ENCODE measurements around the gene TAS2R38. TPM values are rescaled to one million over a fixed set of nuclear protein-coding genes. Genes with fewer than 3 reads are reported as not detected.

TAS2R38 gene
- total RNA-seq, 1 experiment from 2014 or later: not detected

DNA sequence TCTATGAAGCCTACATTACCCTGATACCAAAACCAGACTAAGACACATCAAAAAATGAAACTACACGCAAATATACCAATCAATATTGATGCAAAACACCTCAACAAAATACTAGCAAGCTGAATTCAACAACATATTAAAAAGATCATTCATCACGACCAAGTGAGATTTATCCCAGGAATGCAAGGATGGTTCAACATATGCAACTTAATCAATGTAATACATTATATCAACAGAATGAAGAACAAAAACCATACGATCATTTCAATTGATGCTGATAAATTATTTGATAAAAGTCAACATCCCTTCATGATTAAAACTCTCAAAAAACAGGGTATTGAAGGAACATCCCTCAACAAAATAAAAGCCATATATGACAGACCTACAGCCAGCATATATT, 32.5 kb downstream of the TAS2R38 start:
- Histone ChIP-seq H3K27me3 (ENCODE audit: insufficient read depth, low read length) (no peaks in the 10 kb centered on the region), H3K79me2 (ENCODE audit: insufficient read depth, low read length) (no peaks in the 10 kb centered on the region), H3K9ac (ENCODE audit: low read length) (no peak overlapping the region), H3K27ac (ENCODE audit: low read depth, low read length) (no peak overlapping the region), H3K4me3 (replicated peaks in 1 of 2; ENCODE audit: low read depth in 1 of 2, low read length in 2 of 2) (no peak overlapping the region), H4K20me1 (ENCODE audit: insufficient read depth) (no peaks in the 10 kb centered on the region), H3K4me2 (ENCODE audit: low read length) (no peak overlapping the region), H3K4me1 (ENCODE audit: control insufficient read depth in 1 of 2, insufficient read depth in 2 of 2, low read length in 2 of 2) (no peaks in the 10 kb centered on the region), H3K9me3 (ENCODE audit: control insufficient read depth in 1 of 2, insufficient read depth in 1 of 2, low read depth in 1 of 2, low read length in 2 of 2) (peaks cover 0 to 3% of the 10 kb centered on the region in 2 experiments; a peak in 1 of 4 replicates), H3K36me3 (ENCODE audit: control insufficient read depth in 1 of 2, insufficient read depth in 2 of 2, low read length in 2 of 2) (no peaks in the 10 kb centered on the region), H2AFZ (ENCODE audit: low read depth, low read length, poor library complexity, severe bottlenecking) (no peak overlapping the region), H3K9me2 (ENCODE audit: insufficient read depth) (no peaks in the 10 kb centered on the region)
- ATAC-seq: no peak
- intact Hi-C loops (cut with micrococcal nuclease): no loop called here
- TF ChIP-seq POLR2A (IDR thresholded peaks at IDR 0.05; ENCODE audit: borderline replicate concordance, extremely low read depth, insufficient read depth, insufficient read length): no peak
- no peak for TF ChIP-seq ELF1 (IDR thresholded peaks at IDR 0.05; ENCODE audit: borderline replicate concordance, low read depth)
- no peak for TF ChIP-seq SP1 (IDR thresholded peaks at IDR 0.05; ENCODE audit: low read depth)
- no peak for TF ChIP-seq EZH2 (IDR thresholded peaks at IDR 0.05)
- no peak for TF ChIP-seq ZNF274 (IDR thresholded peaks at IDR 0.05; ENCODE audit: low read depth, low read length)
- no peak for TF ChIP-seq CEBPB (IDR thresholded peaks at IDR 0.05; ENCODE audit: low read depth)
- no peak for TF ChIP-seq RAD21 (IDR thresholded peaks at IDR 0.05; ENCODE audit: low read depth)
- no peak for TF ChIP-seq TCF7L2 (IDR thresholded peaks at IDR 0.05; ENCODE audit: borderline replicate concordance, extremely low read depth, insufficient read depth, insufficient read length)
- no peak for TF ChIP-seq ZFX (IDR thresholded peaks at IDR 0.05)
- TF ChIP-seq, protein P1, sequence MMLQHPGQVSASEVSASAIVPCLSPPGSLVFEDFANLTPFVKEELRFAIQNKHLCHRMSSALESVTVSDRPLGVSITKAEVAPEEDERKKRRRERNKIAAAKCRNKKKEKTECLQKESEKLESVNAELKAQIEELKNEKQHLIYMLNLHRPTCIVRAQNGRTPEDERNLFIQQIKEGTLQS (IDR thresholded peaks at IDR 0.05): no peak
- no peak for TF ChIP-seq EGR1 (IDR thresholded peaks at IDR 0.05; ENCODE audit: low read depth)
- TF ChIP-seq, protein P2, sequence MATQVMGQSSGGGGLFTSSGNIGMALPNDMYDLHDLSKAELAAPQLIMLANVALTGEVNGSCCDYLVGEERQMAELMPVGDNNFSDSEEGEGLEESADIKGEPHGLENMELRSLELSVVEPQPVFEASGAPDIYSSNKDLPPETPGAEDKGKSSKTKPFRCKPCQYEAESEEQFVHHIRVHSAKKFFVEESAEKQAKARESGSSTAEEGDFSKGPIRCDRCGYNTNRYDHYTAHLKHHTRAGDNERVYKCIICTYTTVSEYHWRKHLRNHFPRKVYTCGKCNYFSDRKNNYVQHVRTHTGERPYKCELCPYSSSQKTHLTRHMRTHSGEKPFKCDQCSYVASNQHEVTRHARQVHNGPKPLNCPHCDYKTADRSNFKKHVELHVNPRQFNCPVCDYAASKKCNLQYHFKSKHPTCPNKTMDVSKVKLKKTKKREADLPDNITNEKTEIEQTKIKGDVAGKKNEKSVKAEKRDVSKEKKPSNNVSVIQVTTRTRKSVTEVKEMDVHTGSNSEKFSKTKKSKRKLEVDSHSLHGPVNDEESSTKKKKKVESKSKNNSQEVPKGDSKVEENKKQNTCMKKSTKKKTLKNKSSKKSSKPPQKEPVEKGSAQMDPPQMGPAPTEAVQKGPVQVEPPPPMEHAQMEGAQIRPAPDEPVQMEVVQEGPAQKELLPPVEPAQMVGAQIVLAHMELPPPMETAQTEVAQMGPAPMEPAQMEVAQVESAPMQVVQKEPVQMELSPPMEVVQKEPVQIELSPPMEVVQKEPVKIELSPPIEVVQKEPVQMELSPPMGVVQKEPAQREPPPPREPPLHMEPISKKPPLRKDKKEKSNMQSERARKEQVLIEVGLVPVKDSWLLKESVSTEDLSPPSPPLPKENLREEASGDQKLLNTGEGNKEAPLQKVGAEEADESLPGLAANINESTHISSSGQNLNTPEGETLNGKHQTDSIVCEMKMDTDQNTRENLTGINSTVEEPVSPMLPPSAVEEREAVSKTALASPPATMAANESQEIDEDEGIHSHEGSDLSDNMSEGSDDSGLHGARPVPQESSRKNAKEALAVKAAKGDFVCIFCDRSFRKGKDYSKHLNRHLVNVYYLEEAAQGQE (IDR thresholded peaks at IDR 0.05; ENCODE audit: low read depth): no peak
- TF ChIP-seq JUND (IDR thresholded peaks at IDR 0.05): no peak
- TF ChIP-seq, protein P3, sequence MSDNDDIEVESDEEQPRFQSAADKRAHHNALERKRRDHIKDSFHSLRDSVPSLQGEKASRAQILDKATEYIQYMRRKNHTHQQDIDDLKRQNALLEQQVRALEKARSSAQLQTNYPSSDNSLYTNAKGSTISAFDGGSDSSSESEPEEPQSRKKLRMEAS (IDR thresholded peaks at IDR 0.05): no peak
- no peak for TF ChIP-seq POLR2AphosphoS5 (IDR thresholded peaks at IDR 0.05; ENCODE audit: low read depth, low read length)
- TF ChIP-seq SRF (IDR thresholded peaks at IDR 0.05; ENCODE audit: low read depth): no peak
- TF ChIP-seq CTCF (IDR thresholded peaks at IDR 0.05 in 2 of 3, conservative IDR thresholded peaks at IDR 0.05 in 1 of 3; ENCODE audit: borderline replicate concordance in 1 of 3, insufficient read depth in 1 of 3, low read depth in 2 of 3, low read length in 2 of 3): no peak
- CTCF ChIA-PET: no interaction called here
- RAD21 ChIA-PET (ENCODE audit: low non-redundant PET in 1 of 2, low total read pairs in 2 of 2, uncharacterized antibody in 2 of 2, unreplicated experiment in 2 of 2): no interaction called here
- no TSS peak for BruUV-seq (replicated peaks)
- no peak for DNase-seq (ENCODE audit: low read depth, low spot score)
- POLR2A ChIA-PET: no interaction called here

All from HCT116 (cell line).